Measurements from ENCODE around the gene GOLGA8J.
"Not testable (repeated sequence)": the region's sequence is repeated elsewhere in the genome, so short reads cannot be mapped to it uniquely, and the experiment has no call there.

GRCh38 chr15:30134751-30135150 is 52.0 kb downstream of the GOLGA8J start, which contains the start of gene GOLGA8T:
- not testable (repeated sequence) for TF ChIP-seq POLR2A (IDR thresholded peaks at IDR 0.05; ENCODE audit: low read length); GATA1 (IDR thresholded peaks at IDR 0.05; ENCODE audit: low read depth, low read length)
